GM18502 (cell line): Measurements from ENCODE around the gene PANK2.
A peak's percentile ranks its signal among the peaks of the same experiment; 100 is the strongest.
"Not testable (repeated sequence)": the region's sequence is repeated elsewhere in the genome, so short reads cannot be mapped to it uniquely, and the experiment has no call there.

Source experiments
- ATAC-seq: cut with Tn5 transposase; IDR thresholded peaks from one replicate; pipeline ENCODE4 v1.9.1; 2021; ENCODE audit warnings: mild to moderate bottlenecking; ENCODE audit not compliant: unreplicated experiment, poor library complexity

PANK2 gene

GRCh38 chr20:3888622-3889488 lies at the start of gene PANK2:
Gene PANK2, plus strand, starts transcription at chr20:3889387.
- ATAC-seq = peak; percentile 90

GRCh38 chr20:3840201-3840600 lies 49.0 kb upstream of the PANK2 start:
- not testable (repeated sequence) for ATAC-seq

- no peak for ATAC-seq
These were observed 46.7 kb upstream of the PANK2 start for GRCh38 chr20:3842348-3842930.

GRCh38 chr20:3843490-3843889 lies 45.7 kb upstream of the PANK2 start:
- no peak for ATAC-seq

GRCh38 chr20:3843990-3844619 lies 45.1 kb upstream of the PANK2 start:
- not testable (repeated sequence) for ATAC-seq

GRCh38 chr20:3846378-3846739 lies 42.8 kb upstream of the PANK2 start:
- no peak for ATAC-seq

- peak; percentile 89 for ATAC-seq
These were observed 42.3 kb upstream of the PANK2 start, which contains the start of gene MAVS for GRCh38 chr20:3846740-3847428. Gene MAVS, plus strand, starts transcription at chr20:3846834. Its CDS starts 7,791 bp downstream, at chr20:3854625.

- ATAC-seq = no peak
These were observed 41.7 kb upstream of the PANK2 start for GRCh38 chr20:3847429-3847940.

- no peak for ATAC-seq
These were observed 40.6 kb upstream of the PANK2 start for GRCh38 chr20:3848565-3848964.

- ATAC-seq = no peak
These were observed 34.7 kb upstream of the PANK2 start for GRCh38 chr20:3854462-3854871.

GRCh38 chr20:3857405-3857804 lies 31.8 kb upstream of the PANK2 start:
- no peak for ATAC-seq

GRCh38 chr20:3858689-3859088 lies 30.5 kb upstream of the PANK2 start:
- ATAC-seq = no peak

GRCh38 chr20:3861191-3861590 lies 28.0 kb upstream of the PANK2 start:
- ATAC-seq = no peak

GRCh38 chr20:3862333-3862732 lies 26.9 kb upstream of the PANK2 start:
- no peak for ATAC-seq

- no peak for ATAC-seq
These were observed 25.9 kb upstream of the PANK2 start for GRCh38 chr20:3863317-3863716.

GRCh38 chr20:3864518-3864917 lies 24.7 kb upstream of the PANK2 start:
- no peak for ATAC-seq

GRCh38 chr20:3865152-3865886 lies 23.9 kb upstream of the PANK2 start:
- no peak for ATAC-seq

GRCh38 chr20:3865887-3866407 lies 23.2 kb upstream of the PANK2 start:
- ATAC-seq = no peak

- ATAC-seq = no peak
These were observed 22.7 kb upstream of the PANK2 start for GRCh38 chr20:3866464-3866863.

- no peak for ATAC-seq
These were observed 21.4 kb upstream of the PANK2 start for GRCh38 chr20:3867802-3868201.
